Osteocyte (in vitro differentiated cells): ENCODE results near the gene C5orf46. TPM values are rescaled to one million over a fixed set of nuclear protein-coding genes. Genes with fewer than 3 reads are reported as not detected.

Source experiments
- DNase-seq: peaks from one replicate; pipeline ENCODE4 v3.0.0; 2021; ENCODE audit warnings: mixed read lengths; ENCODE audit not compliant: unreplicated experiment; ENCODE audit errors: extremely low spot score
- H3K27ac Mint-ChIP-seq: one replicate; pipeline ENCODE4 v1.8.0; 2021; ENCODE audit warnings: mild to moderate bottlenecking, mixed read lengths; ENCODE audit not compliant: unreplicated experiment
- H3K27me3 Mint-ChIP-seq: one replicate; pipeline ENCODE4 v1.8.0; 2021; ENCODE audit warnings: mixed read lengths; ENCODE audit not compliant: unreplicated experiment
- H3K36me3 Mint-ChIP-seq: one replicate; pipeline ENCODE4 v1.8.0; 2021; ENCODE audit warnings: mixed read lengths; ENCODE audit not compliant: unreplicated experiment
- H3K4me1 Mint-ChIP-seq: one replicate; pipeline ENCODE4 v1.8.0; 2021; ENCODE audit warnings: mixed read lengths; ENCODE audit not compliant: unreplicated experiment
- H3K4me3 Mint-ChIP-seq: one replicate; pipeline ENCODE4 v1.8.0; 2021; ENCODE audit warnings: mild to moderate bottlenecking, moderate library complexity, mixed read lengths; ENCODE audit not compliant: unreplicated experiment
- H3K9me3 Mint-ChIP-seq: one replicate; pipeline ENCODE4 v1.8.0; 2021; ENCODE audit warnings: mixed read lengths; ENCODE audit not compliant: unreplicated experiment
- CTCF ChIP-seq: fragments of 200-600 bp; sonication (generic); IDR thresholded peaks from 2 replicates; pipeline ENCODE4 v1.5.0; 2021; ENCODE audit warnings: antibody characterized with exemption, mild to moderate bottlenecking, moderate library complexity
- total RNA-seq: library from RNA; stranded (reverse); gene quantifications from 2 replicates; pipeline ENCODE4 v1.2.1, GENCODE V29; 2021

C5orf46 gene
- total RNA-seq, 1 donor from 2014 or later: not detected

GRCh38 chr5:147852365-147852764 is 54.0 kb downstream of the C5orf46 start:
- H3K9me3 Mint-ChIP-seq: no peaks in the 10 kb centered on the region
- no peak overlapping the region for H3K27ac Mint-ChIP-seq
- DNase-seq: no peak
- TF ChIP-seq CTCF: no peak
- H3K4me3 Mint-ChIP-seq: no peak overlapping the region
- H3K4me1 Mint-ChIP-seq: no peaks in the 10 kb centered on the region
- no peaks in the 10 kb centered on the region for H3K36me3 Mint-ChIP-seq
- H3K27me3 Mint-ChIP-seq: peaks cover 64% of the 10 kb centered on the region

GRCh38 chr5:147851578-147851977 is 54.8 kb downstream of the C5orf46 start:
- peaks cover 68% of the 10 kb centered on the region for H3K27me3 Mint-ChIP-seq
- no peaks in the 10 kb centered on the region for H3K36me3 Mint-ChIP-seq
- no peaks in the 10 kb centered on the region for H3K9me3 Mint-ChIP-seq
- H3K4me1 Mint-ChIP-seq: no peaks in the 10 kb centered on the region
- DNase-seq: no peak
- H3K27ac Mint-ChIP-seq: no peak overlapping the region
- no peak overlapping the region for H3K4me3 Mint-ChIP-seq
- TF ChIP-seq CTCF: no peak

- Mint-ChIP-seq H3K27ac (no peak overlapping the region), H3K4me3 (no peak overlapping the region), H3K27me3 (peaks cover 56% of the 10 kb centered on the region), H3K9me3 (no peaks in the 10 kb centered on the region), H3K36me3 (no peaks in the 10 kb centered on the region), H3K4me1 (no peaks in the 10 kb centered on the region)
- no peak for TF ChIP-seq CTCF
- no peak for DNase-seq
These were observed 57.1 kb downstream of the C5orf46 start for GRCh38 chr5:147849226-147849625.

GRCh38 chr5:147845618-147846017 is 60.7 kb downstream of the C5orf46 start:
- no peak for DNase-seq
- H3K4me3 Mint-ChIP-seq: no peak overlapping the region
- no peak for TF ChIP-seq CTCF
- no peaks in the 10 kb centered on the region for H3K36me3 Mint-ChIP-seq
- no peaks in the 10 kb centered on the region for H3K9me3 Mint-ChIP-seq
- peaks cover 55% of the 10 kb centered on the region for H3K27me3 Mint-ChIP-seq
- no peak overlapping the region for H3K27ac Mint-ChIP-seq
- no peaks in the 10 kb centered on the region for H3K4me1 Mint-ChIP-seq

GRCh38 chr5:147844846-147845245 is 61.5 kb downstream of the C5orf46 start:
- H3K27me3 Mint-ChIP-seq: peaks cover 51% of the 10 kb centered on the region
- no peak overlapping the region for H3K4me3 Mint-ChIP-seq
- H3K27ac Mint-ChIP-seq: no peak overlapping the region
- no peak for DNase-seq
- no peaks in the 10 kb centered on the region for H3K9me3 Mint-ChIP-seq
- no peak for TF ChIP-seq CTCF
- no peaks in the 10 kb centered on the region for H3K36me3 Mint-ChIP-seq
- no peaks in the 10 kb centered on the region for H3K4me1 Mint-ChIP-seq
